NCI-H748 treated with DMSO at 0.1 percent for 48 hours (cell line): ENCODE data around the gene LYSMD3.

Experiments
- DNase-seq: peaks from one replicate; lab custom pipeline; 2025; lab: John Stamatoyannopoulos, UW

Gene LYSMD3

GRCh38 chr5:90547072-90547536 is 17.7 kb upstream of the LYSMD3 start:
- peak; percentile 27 for DNase-seq

GRCh38 chr5:90546216-90546837 is 16.9 kb upstream of the LYSMD3 start:
- DNase-seq = no peak

GRCh38 chr5:90545511-90545910 is 16.1 kb upstream of the LYSMD3 start:
- no peak for DNase-seq

GRCh38 chr5:90542827-90543519 is 13.6 kb upstream of the LYSMD3 start:
- DNase-seq = no peak

GRCh38 chr5:90534922-90535321 is 5.5 kb upstream of the LYSMD3 start:
- DNase-seq = no peak

- no peak for DNase-seq
These were observed 4.4 kb upstream of the LYSMD3 start for GRCh38 chr5:90533794-90534193.

GRCh38 chr5:90530736-90531487 is 1.5 kb upstream of the LYSMD3 start:
- peak; percentile 46 for DNase-seq

GRCh38 chr5:90529939-90530677 is 724 bp upstream of the LYSMD3 start:
- DNase-seq = peak; percentile 81

- no peak for DNase-seq
These were observed 687 bp downstream of the LYSMD3 start for GRCh38 chr5:90528601-90529193.

GRCh38 chr5:90519081-90519480 is 10.3 kb downstream of the LYSMD3 start:
- DNase-seq = peak; percentile 99

- peak; percentile 99 for DNase-seq
These were observed 10.7 kb downstream of the LYSMD3 start for GRCh38 chr5:90518661-90519060.

GRCh38 chr5:90514520-90514919 is 14.9 kb downstream of the LYSMD3 start:
- DNase-seq = no peak

- no peak for DNase-seq
These were observed 18.9 kb downstream of the LYSMD3 start for GRCh38 chr5:90510438-90510837.

GRCh38 chr5:90506221-90506620 is 23.2 kb downstream of the LYSMD3 start:
- no peak for DNase-seq

- no peak for DNase-seq
These were observed 24.6 kb downstream of the LYSMD3 start for GRCh38 chr5:90504743-90505142.

GRCh38 chr5:90503596-90503995 is 25.8 kb downstream of the LYSMD3 start:
- DNase-seq = no peak

- DNase-seq = no peak
These were observed 34.2 kb downstream of the LYSMD3 start for GRCh38 chr5:90495146-90495545.

GRCh38 chr5:90494043-90494442 is 35.3 kb downstream of the LYSMD3 start:
- DNase-seq = no peak

- DNase-seq = no peak
These were observed 40.6 kb downstream of the LYSMD3 start for GRCh38 chr5:90488791-90489190.

- DNase-seq = no peak
These were observed 44.8 kb downstream of the LYSMD3 start for GRCh38 chr5:90484540-90484939.

- DNase-seq = no peak
These were observed 46.2 kb downstream of the LYSMD3 start for GRCh38 chr5:90483206-90483605.

- DNase-seq = no peak
These were observed 48.7 kb downstream of the LYSMD3 start for GRCh38 chr5:90480699-90481098.
